GM18867 (cell line): Measurements from ENCODE around the gene ADPRM.
"Not testable (repeated sequence)": the region's sequence is repeated elsewhere in the genome, so short reads cannot be mapped to it uniquely, and the experiment has no call there.

Experiments used
- ATAC-seq: cut with Tn5 transposase; IDR thresholded peaks from one replicate; pipeline ENCODE4 v1.9.1; 2021; ENCODE audit warnings: mild to moderate bottlenecking, moderate library complexity; ENCODE audit not compliant: unreplicated experiment

ADPRM gene

GRCh38 chr17:10697092-10698081 is at the start of gene ADPRM, which contains the start of gene SCO1:
Gene ADPRM (plus strand): TSS chr17:10697594. CDS start chr17:10704927, 7,333 bp downstream.
Gene SCO1 (minus strand): TSS chr17:10697533. CDS start chr17:10697507, 26 bp downstream.
- peak; percentile 96 for ATAC-seq

- no peak for ATAC-seq
Observed at GRCh38 chr17:10648381-10648780, 49.0 kb upstream of the ADPRM start.

GRCh38 chr17:10648956-10649355 is 48.4 kb upstream of the ADPRM start:
- no peak for ATAC-seq

- ATAC-seq = no peak
Observed at GRCh38 chr17:10649602-10650001, 47.8 kb upstream of the ADPRM start.

GRCh38 chr17:10651927-10652326 is 45.5 kb upstream of the ADPRM start:
- ATAC-seq = no peak

GRCh38 chr17:10652984-10653659 is 44.3 kb upstream of the ADPRM start:
- ATAC-seq = no peak

- no peak for ATAC-seq
Observed at GRCh38 chr17:10653987-10654386, 43.4 kb upstream of the ADPRM start.

GRCh38 chr17:10657148-10657547 is 40.2 kb upstream of the ADPRM start, which contains the start of gene MYH3:
Gene MYH3 (minus strand): TSS chr17:10657309. CDS start chr17:10655064, 2,245 bp downstream.
- ATAC-seq = no peak

GRCh38 chr17:10657879-10658278 is 39.5 kb upstream of the ADPRM start:
- no peak for ATAC-seq

GRCh38 chr17:10661437-10661836 is 36.0 kb upstream of the ADPRM start:
- no peak for ATAC-seq

- no peak for ATAC-seq
Observed at GRCh38 chr17:10663231-10663630, 34.2 kb upstream of the ADPRM start.

- ATAC-seq = no peak
Observed at GRCh38 chr17:10664571-10664970, 32.8 kb upstream of the ADPRM start.

- no peak for ATAC-seq
Observed at GRCh38 chr17:10666906-10667305, 30.5 kb upstream of the ADPRM start.

GRCh38 chr17:10668775-10669174 is 28.6 kb upstream of the ADPRM start:
- ATAC-seq = no peak

GRCh38 chr17:10673312-10673711 is 24.1 kb upstream of the ADPRM start:
- ATAC-seq = no peak

- ATAC-seq = no peak
Observed at GRCh38 chr17:10674704-10675103, 22.7 kb upstream of the ADPRM start.

- no peak for ATAC-seq
Observed at GRCh38 chr17:10681866-10682446, 15.4 kb upstream of the ADPRM start.

- ATAC-seq = no peak
Observed at GRCh38 chr17:10683853-10684252, 13.5 kb upstream of the ADPRM start.

GRCh38 chr17:10687499-10687898 is 9.9 kb upstream of the ADPRM start:
- ATAC-seq = no peak

- ATAC-seq = not testable (repeated sequence)
Observed at GRCh38 chr17:10695875-10696407, 1.5 kb upstream of the ADPRM start.
